HG03280 (cell line): ENCODE measurements around the gene HSPA4.
"Not testable (repeated sequence)": the region's sequence is repeated elsewhere in the genome, so short reads cannot be mapped to it uniquely, and the experiment has no call there.

ENCODE experiments used
- ATAC-seq: cut with Tn5 transposase; IDR thresholded peaks from one replicate; pipeline ENCODE4 v1.9.1; 2021; ENCODE audit warnings: mild to moderate bottlenecking, moderate library complexity; ENCODE audit not compliant: unreplicated experiment

HSPA4 gene

DNA sequence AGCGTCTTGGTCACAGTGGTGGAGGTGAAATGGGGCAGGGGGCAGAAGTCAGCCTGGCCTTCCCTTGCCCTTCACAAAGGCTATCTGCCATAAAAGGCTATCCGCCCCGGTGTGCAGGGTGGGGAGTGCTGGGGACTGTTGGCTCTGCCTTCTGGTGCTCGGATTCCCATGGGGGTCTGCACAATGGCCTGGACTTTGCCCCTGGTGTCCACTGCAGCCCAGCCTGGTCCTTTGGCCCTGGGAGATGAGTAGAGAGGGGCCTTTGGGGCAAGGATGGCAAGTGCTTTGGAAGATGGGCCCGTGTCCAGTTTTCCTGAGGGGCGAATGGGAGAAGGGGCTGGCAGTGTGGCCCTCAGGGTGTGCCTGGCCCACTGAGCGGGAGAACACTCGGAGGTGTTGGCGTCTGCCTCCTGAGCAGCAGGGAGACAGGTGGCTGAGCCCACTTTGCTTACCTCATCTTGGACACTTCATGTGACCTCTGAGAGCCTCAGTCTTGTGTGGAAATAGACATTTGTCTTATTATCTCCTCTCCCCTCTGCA is 69.9 kb downstream of the HSPA4 start:
- no peak for ATAC-seq

DNA sequence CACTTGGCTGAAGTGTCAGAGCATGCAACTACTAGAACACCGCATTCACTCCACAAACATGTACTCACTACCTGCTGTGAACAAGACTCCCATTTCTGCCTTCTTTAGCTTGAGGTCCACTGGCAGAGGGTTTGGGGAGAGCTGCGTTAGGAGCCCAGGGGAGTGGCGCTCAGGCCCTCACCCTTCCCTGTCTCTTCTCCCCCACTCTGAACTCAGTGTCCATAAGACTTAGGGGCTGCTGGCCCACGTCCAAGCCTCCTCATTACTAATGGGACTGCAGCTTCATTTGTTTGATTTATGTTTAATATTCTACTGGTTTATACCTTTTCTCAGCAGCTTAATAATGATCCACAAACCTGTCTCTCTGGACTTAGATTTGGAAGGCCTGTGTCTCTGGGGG is 70.9 kb downstream of the HSPA4 start:
- no peak for ATAC-seq

DNA sequence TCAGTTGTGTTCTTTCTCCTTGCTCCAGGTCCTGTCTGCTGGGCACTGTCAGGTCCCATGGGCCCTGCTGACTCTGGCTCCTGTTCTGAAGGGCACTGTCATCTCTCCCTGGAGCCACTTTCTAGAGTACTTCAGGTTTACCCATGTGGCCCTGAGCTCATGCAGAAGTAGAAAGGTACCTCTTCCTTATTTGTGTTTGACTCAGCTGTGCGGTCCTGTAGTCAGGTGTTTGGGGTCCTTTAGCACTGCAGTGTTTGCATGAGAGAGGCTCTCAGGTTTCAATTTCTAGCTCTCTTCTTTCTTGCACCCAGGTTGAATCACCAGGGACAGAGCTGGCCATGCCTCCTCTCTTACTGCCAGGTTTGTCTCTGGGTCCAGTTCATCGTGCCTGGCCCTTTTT is 71.5 kb downstream of the HSPA4 start:
- ATAC-seq = no peak

DNA sequence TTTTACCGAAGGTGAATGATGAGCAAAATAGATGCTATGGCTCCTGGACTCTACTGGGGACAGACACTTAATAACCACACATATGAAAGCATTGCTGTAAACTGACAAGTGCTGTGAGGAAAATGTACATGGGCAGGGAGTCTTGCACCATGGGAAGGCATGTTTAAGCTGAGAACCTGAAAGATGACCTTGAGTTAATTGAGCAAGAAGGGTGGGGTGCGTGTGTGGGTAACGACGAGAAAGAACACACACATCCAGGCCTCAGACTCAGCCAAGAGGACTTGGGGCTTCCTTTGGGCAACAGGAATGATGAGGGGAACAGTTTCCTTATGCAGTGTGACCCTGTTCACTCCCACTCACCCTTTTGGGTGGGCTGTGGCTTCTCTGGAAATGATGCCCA is 73.1 kb downstream of the HSPA4 start:
- ATAC-seq = no peak

DNA sequence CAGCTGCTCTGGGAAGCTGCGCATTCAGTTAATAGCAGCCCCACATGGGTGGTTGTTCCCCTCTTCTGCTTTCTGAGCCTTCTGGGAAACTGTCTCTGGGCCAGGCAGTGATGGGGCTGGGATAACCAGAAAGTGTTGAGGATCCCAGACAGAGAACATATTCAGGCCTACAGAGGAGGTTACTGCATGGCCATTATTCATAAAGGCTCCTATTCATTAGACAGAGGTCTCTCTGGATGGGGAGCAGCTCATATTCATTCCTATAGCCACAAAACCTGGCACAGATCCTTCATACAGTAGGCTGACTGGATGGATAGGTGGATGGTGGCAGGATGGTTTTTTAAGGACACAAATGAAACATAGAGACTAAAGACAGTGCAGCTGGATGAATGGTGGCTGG is 76.3 kb downstream of the HSPA4 start:
- ATAC-seq = no peak

GRCh38 chr5:133129289-133129688 is 77.5 kb downstream of the HSPA4 start:
- no peak for ATAC-seq

DNA sequence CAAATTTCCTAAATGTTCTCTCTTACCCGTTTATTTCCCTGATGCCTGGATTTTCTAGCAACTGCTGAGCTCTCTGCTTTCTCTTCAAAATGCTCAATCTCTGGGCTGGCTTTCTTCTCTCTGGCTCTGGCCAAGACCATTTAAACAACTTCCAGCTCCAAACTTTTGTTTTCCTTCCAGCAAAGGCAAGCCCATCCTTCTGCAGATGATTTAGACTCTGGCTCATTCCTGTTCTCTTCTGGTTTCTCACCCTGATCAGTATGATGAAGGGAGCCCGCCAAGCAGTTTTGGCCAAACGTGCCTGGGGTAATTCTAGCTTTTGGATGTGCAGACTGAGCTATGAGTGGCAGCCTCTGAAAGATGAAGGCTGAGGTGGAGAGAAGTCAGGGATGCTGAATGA is 78.1 kb downstream of the HSPA4 start:
- no peak for ATAC-seq

- no peak for ATAC-seq
Observed at GRCh38 chr5:133130387-133131118, 78.7 kb downstream of the HSPA4 start.

- no peak for ATAC-seq
Observed at GRCh38 chr5:133132717-133133116, 80.9 kb downstream of the HSPA4 start.

- ATAC-seq = not testable (repeated sequence)
Observed at GRCh38 chr5:133133241-133133640, 81.4 kb downstream of the HSPA4 start.

DNA sequence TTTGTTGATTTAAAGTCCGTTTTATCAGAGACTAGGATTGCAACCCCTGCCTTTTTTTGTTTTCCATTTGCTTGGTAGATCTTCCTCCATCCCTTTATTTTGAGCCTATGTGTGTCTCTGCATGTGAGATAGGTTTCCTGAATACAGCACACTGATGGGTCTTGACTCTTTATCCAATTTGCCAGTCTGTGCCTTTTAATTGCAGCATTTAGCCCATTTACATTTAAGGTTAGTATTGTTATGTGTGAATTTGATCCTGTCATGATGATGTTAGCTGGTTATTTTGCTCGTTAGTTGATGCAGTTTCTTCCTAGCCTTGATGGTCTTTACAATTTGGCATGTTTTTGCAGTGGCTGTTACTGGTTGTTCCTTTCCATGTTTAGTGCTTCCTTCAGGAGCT is 85.1 kb downstream of the HSPA4 start:
- ATAC-seq = not testable (repeated sequence)

DNA sequence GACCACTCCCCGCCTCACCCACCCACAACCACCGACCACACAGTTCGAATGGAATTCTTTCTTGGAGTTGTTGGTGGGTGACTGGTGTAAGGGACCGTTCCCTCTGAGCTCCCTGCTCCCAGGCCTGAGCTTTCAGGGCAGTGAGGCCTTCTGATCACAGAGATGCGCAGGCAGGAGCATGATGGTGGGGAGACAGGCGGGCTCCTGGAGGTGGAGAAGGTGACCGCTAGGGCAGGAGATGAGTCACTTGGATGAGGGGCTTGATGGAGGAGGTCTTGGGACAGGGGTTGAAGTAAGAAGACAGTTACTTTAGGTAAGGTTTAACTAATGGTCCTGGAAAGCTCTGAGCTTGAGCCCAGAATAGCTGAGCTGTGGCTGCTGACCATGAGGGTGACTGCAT is 88.5 kb downstream of the HSPA4 start:
- ATAC-seq = no peak

DNA sequence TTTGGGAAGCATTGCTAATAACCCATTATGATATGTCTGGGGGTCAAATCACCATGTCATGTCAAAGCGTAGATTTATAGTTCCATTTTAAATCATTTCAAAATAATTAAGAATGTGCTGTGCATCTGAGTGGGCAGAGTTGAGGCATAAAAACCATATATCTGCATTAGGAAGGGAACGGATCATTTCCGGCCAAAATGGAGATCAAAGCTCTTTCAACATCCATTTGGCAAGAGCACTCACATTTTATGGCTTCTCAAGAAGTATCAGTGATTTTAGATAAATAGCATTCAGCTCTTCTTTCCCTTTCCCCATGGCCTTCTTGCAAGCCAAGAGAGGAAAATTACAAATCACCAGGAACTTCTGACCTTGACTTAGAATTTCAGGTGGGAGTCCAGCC is 89.9 kb downstream of the HSPA4 start:
- no peak for ATAC-seq

GRCh38 chr5:133142782-133143181 is 91.0 kb downstream of the HSPA4 start:
- ATAC-seq = no peak

DNA sequence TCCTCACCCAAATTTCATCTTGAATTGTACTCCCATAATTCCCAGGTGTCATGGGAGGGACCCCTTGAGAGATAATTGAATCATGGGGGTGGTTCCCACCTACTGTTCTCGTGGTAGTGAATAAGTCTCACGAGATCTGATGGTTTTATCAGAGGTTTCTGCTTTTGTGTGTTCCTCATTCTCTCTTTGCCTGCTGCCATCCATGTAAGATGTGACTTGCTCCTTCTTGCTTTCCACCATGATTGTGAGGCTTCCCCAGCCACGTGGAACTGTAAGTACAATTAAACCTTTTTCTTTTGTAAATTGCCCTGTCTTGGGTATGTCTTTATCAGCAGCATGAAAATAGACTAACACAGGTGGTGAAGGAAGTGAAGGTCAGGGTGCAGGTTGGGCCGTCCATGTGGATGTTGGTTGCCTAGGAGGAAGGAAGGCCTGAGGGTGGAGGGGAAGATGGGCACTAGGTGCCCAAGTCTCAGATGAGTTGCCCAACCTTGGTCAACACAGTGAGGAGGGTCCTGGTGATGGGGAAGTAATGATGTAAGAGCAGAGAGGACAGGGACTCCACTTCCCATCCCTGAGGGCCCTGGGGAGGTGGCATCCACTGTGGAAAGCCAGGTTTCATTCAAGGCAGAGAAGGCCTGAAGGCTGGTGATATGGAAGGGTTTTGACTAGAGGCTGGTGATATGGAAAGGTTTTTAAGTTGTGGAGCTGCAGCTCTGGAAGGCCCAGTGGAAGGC is 92.6 kb downstream of the HSPA4 start:
- ATAC-seq = no peak

GRCh38 chr5:133145436-133146170 is 93.8 kb downstream of the HSPA4 start:
- ATAC-seq = no peak

GRCh38 chr5:133147411-133147810 is 95.6 kb downstream of the HSPA4 start:
- ATAC-seq = no peak

DNA sequence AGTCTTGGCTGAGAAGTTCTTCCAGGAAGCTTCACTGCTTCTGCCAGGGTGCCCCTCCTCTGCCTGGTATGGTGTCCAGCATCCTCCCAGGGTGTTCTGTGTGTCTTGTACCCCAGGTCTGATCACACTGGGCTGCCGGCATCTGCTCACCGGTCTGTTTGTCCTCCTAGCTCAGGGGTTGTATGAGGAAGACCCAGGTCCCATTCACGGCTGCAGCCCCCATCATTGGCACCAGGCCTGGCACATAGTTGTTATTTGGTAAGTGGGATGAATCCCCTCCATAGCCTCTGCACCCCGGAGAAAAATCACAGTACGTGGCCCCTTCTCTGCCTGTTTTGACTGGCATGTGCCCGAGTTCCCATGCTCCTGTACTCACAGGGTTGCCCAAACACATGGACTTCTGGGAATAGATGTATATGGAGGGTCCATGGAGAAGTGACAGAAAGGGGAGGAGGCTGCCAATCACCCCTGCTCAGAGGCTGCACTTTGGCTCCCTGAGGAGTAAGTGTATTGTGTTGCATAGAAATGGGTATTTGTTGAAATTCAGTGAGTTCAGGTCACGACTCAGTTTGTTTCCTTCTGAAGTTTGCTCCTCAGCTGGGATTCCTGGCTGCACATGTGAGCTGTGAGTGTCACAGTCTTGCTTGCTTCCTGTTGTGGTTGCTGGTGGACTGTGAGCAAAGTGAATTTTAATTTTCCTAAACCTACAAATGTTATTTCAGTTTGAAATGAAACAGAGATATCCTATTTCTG is 96.2 kb downstream of the HSPA4 start:
- ATAC-seq = no peak

GRCh38 chr5:133149345-133149744 is 97.5 kb downstream of the HSPA4 start:
- no peak for ATAC-seq

DNA sequence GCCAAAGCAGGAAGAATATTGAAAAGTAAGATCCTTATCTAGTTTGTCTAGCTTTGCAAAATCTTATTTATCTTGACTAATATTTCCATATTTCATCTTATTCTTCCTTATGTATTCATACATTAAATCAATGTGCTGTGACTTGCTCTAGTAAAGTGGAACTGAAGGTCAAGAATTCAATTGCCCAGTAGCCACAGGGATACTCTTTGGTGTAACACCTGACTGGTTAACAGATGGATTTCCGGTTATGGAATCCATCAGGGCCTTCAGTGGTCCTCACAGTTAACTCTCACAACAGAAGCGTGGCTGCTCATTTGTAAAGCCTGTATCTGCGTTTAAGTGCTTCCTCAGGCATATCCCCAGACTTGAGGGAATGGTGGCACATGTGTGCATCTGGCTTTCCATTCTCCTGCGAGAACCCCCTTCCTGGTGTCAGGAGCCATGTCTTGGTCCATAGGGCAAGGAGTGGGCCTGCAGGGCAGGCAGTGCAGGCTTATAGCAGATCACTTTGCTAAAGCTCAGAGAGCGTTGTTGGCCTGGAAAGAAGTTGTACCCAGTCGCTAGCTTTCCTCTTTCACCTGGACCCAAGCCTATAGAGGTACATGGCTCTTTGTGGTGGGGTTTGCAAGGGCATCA is 99.2 kb downstream of the HSPA4 start:
- no peak for ATAC-seq
